Kidney glomerular epithelial cell (primary cell): Measurements from ENCODE around the gene PUS1.
A peak's percentile ranks its signal among the peaks of the same experiment; 100 is the strongest.

Experiments used
- DNase-seq: peaks from one replicate; lab custom pipeline; 2025; lab: John Stamatoyannopoulos, UW

Gene PUS1

GRCh38 chr12:131915823-131916222 lies 13.3 kb upstream of the PUS1 start:
- DNase-seq: no peak

GRCh38 chr12:131916306-131917138 lies 12.6 kb upstream of the PUS1 start:
- DNase-seq: no peak

GRCh38 chr12:131917139-131917710 lies 11.9 kb upstream of the PUS1 start:
- no peak for DNase-seq

GRCh38 chr12:131917711-131918306 lies 11.3 kb upstream of the PUS1 start:
- DNase-seq: no peak

GRCh38 chr12:131918311-131919050 lies 10.6 kb upstream of the PUS1 start:
- DNase-seq: no peak

GRCh38 chr12:131919051-131919347 lies 10.1 kb upstream of the PUS1 start:
- DNase-seq: no peak

- DNase-seq: no peak
These were observed 9.5 kb upstream of the PUS1 start for GRCh38 chr12:131919366-131920156.

GRCh38 chr12:131920157-131920508 lies 8.9 kb upstream of the PUS1 start:
- DNase-seq: no peak

- no peak for DNase-seq
These were observed 7.9 kb upstream of the PUS1 start for GRCh38 chr12:131920902-131921840.

- DNase-seq: no peak
These were observed 7.0 kb upstream of the PUS1 start for GRCh38 chr12:131921866-131922769.

GRCh38 chr12:131922772-131923171 lies 6.3 kb upstream of the PUS1 start:
- no peak for DNase-seq

- DNase-seq: no peak
These were observed 5.8 kb upstream of the PUS1 start for GRCh38 chr12:131923260-131923659.

- no peak for DNase-seq
These were observed 1.7 kb upstream of the PUS1 start for GRCh38 chr12:131927110-131928079.

- no peak for DNase-seq
These were observed 881 bp upstream of the PUS1 start for GRCh38 chr12:131928080-131928710.

GRCh38 chr12:131929581-131930456 lies 743 bp downstream of the PUS1 start:
- peak; percentile 22 for DNase-seq

- no peak for DNase-seq
These were observed 1.4 kb downstream of the PUS1 start for GRCh38 chr12:131930510-131930909.

GRCh38 chr12:131933387-131933786 lies 4.3 kb downstream of the PUS1 start:
- no peak for DNase-seq
